ENCODE results near the gene ACTC1.

GRCh38 chr15:34808016-34808415 is 12.7 kb upstream of the ACTC1 start:
- TF ChIP-seq, protein P1, sequence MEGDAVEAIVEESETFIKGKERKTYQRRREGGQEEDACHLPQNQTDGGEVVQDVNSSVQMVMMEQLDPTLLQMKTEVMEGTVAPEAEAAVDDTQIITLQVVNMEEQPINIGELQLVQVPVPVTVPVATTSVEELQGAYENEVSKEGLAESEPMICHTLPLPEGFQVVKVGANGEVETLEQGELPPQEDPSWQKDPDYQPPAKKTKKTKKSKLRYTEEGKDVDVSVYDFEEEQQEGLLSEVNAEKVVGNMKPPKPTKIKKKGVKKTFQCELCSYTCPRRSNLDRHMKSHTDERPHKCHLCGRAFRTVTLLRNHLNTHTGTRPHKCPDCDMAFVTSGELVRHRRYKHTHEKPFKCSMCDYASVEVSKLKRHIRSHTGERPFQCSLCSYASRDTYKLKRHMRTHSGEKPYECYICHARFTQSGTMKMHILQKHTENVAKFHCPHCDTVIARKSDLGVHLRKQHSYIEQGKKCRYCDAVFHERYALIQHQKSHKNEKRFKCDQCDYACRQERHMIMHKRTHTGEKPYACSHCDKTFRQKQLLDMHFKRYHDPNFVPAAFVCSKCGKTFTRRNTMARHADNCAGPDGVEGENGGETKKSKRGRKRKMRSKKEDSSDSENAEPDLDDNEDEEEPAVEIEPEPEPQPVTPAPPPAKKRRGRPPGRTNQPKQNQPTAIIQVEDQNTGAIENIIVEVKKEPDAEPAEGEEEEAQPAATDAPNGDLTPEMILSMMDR (conservative IDR thresholded peaks at IDR 0.05; ENCODE audit: low read depth, low read length), result no peak
- TF ChIP-seq EZH2 (IDR thresholded peaks at IDR 0.05; ENCODE audit: borderline replicate concordance, low read depth, low read length, poor library complexity, severe bottlenecking), result no peak

Data from A673 (cell line).